Activated effector memory CD4-positive, alpha-beta T cell treated with anti-CD3 and anti-CD28 coated beads, Interleukin-2, amount 50 U/mL, for 16 hours (primary cell): ENCODE measurements around the gene FASTKD3.

ENCODE experiments used
- DNase-seq: peaks from one replicate; pipeline ENCODE4 v3.0.0-alpha.2; 2020

Gene FASTKD3

DNA sequence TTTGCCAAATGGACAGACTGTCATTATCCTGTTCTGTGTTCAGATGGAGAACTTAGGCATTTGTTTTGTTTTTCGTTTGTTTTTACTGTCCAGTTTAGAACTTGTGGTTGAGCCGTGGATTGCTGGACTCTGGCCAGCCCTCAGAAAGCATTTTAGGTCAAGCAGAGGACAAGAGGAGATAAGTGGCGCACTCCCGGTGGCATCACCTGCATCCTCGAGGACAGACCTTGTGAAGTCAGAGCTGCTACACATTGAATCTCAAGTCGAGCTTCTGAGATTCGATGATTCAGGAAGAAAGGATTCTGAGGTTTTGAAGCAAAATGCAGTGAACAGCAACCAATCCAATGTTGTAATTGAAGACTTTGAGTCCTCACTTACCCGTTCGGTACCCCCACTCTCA, 9.0 kb upstream of the FASTKD3 start:
- no peak for DNase-seq

DNA sequence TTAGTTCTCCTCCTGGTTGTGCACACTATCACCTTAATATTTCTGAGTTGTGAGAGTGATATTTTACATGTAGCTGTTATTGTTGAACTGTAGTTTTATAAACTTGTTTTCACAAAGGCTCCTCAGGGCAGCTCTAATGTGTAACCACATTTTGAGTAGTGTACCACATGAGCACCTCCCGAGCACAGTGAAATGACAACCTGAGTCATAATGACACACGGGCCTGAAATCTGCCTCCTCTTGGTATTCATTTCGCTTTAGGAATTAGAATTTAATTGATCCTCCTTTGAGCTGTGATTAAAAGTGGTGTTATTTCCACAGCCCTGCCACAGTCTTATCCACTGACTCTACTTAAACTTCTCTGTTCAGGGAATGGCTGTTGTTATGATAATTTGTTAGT, 8.0 kb upstream of the FASTKD3 start:
- no peak for DNase-seq

- no peak for DNase-seq
These were observed 6.3 kb upstream of the FASTKD3 start for GRCh38 chr5:7875151-7875550.

DNA sequence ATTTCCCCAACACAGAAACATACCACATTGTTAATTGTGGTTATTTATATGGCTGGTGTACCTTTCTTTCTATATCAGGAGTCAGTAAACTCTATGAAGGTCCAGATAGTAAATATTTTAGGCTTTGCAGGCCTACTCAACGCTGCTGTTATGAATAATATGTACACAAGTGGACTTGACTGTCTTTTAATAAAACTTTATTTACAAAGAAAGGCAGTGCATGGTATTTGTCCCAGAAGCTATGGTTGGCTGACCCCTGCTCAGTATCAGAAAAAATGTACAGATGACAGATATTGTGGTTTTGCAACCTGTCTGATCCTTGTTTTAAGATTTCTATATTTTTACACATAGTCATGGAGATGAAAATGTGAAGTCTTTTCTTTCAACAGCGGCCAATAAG, 5.8 kb upstream of the FASTKD3 start:
- DNase-seq = no peak

- DNase-seq = peak; percentile 80
These were observed 4.4 kb upstream of the FASTKD3 start for GRCh38 chr5:7873216-7873615.

DNA sequence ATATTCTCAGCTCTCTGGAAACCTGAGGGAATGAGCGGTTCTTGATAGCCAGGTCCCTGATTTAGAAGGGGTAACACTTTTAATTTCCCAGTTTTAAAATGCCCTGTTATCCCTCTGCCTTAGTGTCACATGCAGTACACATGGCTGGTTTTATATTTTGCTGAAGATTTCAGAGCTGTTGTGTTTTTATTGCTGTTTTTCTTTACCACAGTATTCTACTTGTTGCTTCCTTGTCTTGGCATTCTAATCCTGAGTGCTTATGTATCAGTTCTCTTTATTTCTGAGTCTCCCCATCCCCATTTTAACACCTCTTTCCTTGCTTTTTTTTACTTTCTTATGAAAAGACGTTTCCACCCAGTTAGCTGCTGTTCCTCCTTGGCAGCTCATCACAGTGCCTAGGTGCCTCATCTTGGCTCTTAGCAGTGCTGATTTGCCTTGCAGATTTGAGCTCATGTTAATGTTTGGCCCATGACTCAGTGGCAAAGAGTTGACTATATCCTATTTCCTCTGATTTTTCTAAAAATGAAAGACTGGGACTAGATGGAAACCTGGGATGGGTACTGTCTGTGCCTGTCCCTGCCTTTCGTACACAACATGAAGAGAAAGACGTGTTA, 3.8 kb upstream of the FASTKD3 start:
- DNase-seq = no peak

- DNase-seq = no peak
These were observed 2.8 kb upstream of the FASTKD3 start for GRCh38 chr5:7871653-7872052.

DNA sequence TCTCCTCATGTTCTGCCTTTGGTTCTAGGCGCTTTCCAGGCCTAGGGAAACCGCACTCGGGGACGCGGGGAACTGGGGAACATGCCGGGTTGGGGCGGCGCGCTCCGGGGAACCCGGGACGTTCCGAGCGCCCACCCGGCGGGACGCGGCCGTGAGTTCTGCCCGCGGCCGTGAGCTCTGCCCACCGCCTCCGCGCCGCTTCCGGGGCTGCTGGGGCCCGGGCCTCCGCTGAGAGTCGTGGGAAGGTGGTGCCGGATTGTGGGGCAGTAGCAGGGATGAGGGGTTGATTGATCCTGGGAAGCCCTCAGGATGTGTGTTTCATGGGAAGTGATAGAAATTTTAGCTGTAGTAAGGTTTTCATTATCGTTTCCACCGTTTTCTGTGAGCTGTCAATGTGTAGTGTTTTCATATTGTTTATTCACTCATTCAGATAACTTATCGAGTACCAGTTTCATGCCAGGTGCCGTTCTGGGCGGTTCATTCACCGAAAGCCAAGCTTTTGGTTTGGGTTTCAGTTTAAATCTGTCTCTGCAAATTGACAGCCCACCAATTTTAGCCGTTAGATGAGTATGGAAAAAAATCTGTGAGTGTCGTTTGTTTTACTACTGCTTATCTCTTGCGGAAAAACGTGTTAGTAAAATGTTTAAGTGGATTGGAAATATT, 774 bp upstream of the FASTKD3 start:
- peak; percentile 78 for DNase-seq

GRCh38 chr5:7868427-7868772, 431 bp downstream of the FASTKD3 start:
- DNase-seq = no peak

- no peak for DNase-seq
These were observed 1.6 kb downstream of the FASTKD3 start for GRCh38 chr5:7867260-7867659.

- no peak for DNase-seq
These were observed 2.6 kb downstream of the FASTKD3 start for GRCh38 chr5:7866196-7866595.

GRCh38 chr5:7857926-7858632, 10.8 kb downstream of the FASTKD3 start:
- no peak for DNase-seq

- no peak for DNase-seq
These were observed 11.5 kb downstream of the FASTKD3 start for GRCh38 chr5:7857361-7857760.

GRCh38 chr5:7856855-7857254, 12.0 kb downstream of the FASTKD3 start:
- peak; percentile 68 for DNase-seq

- DNase-seq = no peak
These were observed 13.2 kb downstream of the FASTKD3 start for GRCh38 chr5:7855611-7856010.

GRCh38 chr5:7852988-7853387, 15.8 kb downstream of the FASTKD3 start:
- DNase-seq = no peak

- no peak for DNase-seq
These were observed 16.3 kb downstream of the FASTKD3 start for GRCh38 chr5:7852542-7852941.

DNA sequence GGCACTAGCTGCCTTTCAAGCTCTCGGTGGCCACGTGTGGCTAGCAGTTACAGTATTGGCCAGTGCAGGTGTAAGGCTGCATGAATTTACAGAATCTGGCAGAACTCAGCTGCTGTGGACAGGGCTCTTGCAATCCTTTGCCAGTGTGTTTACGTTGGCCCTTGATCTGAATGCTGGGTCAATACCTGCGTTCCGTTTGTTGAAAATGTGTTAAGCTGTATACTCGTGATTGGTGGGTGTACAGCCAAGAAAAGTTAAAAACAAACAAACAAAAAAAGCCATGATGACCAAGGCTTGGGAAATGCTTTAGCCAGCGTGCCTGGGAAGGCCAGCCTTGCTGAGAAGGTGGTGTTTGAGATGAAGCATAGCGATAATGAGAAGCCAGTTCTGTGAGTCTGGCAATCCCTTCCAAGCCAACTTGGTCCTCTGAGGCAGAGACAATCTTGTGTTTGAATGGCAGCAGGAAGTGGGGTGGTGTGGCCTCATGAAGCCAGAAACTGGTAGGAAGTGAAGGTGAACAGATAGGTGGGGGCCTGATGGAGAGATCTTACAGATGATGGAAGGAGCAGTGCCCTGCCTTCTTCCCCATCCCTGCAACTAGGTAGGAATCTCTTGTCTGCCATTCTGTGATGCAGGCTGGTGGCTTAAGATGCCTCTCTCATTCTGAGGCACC, 17.1 kb downstream of the FASTKD3 start:
- no peak for DNase-seq

DNA sequence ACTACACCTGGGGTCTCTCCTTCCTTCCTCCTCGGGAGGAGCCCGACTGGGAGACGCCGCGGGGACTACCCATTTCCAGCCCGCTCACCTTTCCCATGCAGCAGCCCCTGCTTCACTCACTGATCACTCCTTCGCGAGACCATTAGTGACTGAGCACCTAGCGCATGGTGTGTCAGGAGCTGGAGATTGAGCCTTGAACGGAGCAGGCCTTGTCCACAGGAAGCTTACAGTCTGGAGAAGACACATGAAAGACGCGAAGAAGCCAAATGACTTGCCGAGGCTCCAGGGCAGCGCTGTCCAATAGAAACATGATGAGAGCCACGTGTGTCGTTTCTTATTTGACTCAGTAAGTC, 17.6 kb downstream of the FASTKD3 start:
- no peak for DNase-seq

- DNase-seq = peak; percentile 76
These were observed 18.2 kb downstream of the FASTKD3 start, which contains the start of gene CFAP90 for GRCh38 chr5:7850395-7851239. Gene CFAP90 (minus strand): TSS chr5:7851133. CDS start chr5:7851021, 112 bp downstream.

- DNase-seq = peak; percentile 66
These were observed 19.0 kb downstream of the FASTKD3 start for GRCh38 chr5:7849681-7850394.

GRCh38 chr5:7848296-7848695, 20.5 kb downstream of the FASTKD3 start:
- DNase-seq = no peak
